Activated naive CD8-positive, alpha-beta T cell (primary cell): ENCODE measurements around the gene MAPK4.
"Not testable (repeated sequence)": the region's sequence is repeated elsewhere in the genome, so short reads cannot be mapped to it uniquely, and the experiment has no call there.

ENCODE experiments used
- H3K27ac Mint-ChIP-seq: one replicate; pipeline ENCODE4 v1.8.0; 2021; ENCODE audit warnings: mixed read lengths
- H3K27me3 Mint-ChIP-seq: one replicate; pipeline ENCODE4 v1.8.0; 2021; ENCODE audit warnings: mixed read lengths
- H3K36me3 Mint-ChIP-seq: one replicate; pipeline ENCODE4 v1.8.0; 2021; ENCODE audit warnings: mixed read lengths
- H3K4me1 Mint-ChIP-seq: one replicate; pipeline ENCODE4 v1.8.0; 2021; ENCODE audit warnings: low read depth, mixed read lengths
- H3K4me3 Mint-ChIP-seq: one replicate; pipeline ENCODE4 v1.8.0; 2021; ENCODE audit warnings: mild to moderate bottlenecking, mixed read lengths
- H3K9me3 Mint-ChIP-seq: one replicate; pipeline ENCODE4 v1.8.0; 2021; ENCODE audit warnings: low read depth, mixed read lengths

Gene MAPK4

DNA sequence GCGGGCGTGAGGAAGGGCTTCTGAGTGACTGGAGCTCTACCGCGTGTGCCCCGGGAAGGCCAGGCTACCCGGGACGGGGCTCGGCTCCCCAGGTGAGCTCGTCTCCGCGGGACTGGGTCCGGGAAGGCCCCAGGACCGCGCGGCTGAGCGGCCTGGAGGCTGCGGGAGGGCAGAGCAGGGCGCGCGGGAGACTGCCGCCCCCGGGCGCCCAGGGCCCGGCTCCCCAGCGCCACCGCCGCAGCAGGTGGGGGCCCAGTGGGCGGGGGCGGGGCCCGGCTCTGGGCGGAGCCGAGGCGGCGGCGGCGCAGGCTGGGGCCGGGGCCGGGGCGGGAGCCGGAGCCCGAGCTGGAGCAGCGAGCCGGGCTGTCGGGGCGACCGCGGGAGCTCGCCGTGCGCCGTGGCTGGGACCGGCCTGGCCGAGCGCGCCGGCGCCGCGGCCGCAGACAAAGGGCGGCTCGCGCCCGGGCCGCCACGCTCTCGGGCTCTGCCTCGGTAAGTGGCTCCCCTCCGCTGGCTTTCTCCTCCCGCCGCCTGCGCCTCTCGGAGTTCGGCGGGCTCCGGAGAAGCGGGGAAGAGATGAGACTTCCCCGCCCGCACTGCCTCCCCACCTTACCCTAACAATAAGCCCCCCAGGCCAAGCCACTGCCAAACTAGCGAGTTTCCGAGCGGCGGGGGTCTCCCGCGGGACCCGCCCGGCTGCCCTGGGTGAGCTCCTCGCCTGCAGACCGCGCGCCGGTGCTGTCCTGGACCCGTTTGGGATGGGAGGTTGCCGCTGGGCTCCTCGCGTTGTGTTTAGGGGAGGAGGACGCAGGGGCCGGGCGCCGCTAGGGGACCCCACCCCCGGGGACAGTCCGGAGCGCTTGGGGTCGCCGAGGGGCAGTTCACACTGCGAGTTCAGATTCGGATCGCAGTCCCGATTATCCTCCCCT lies at the start of gene MAPK4:
Gene MAPK4, plus strand, starts transcription at position 336 of the 929 bp plus-strand sequence. CDS start 103,872 bp downstream, outside the sequence.
- Mint-ChIP-seq H3K27ac (no peak within 1 kb of the TSS), H3K4me3 (peak within 1 kb of the TSS; percentile 76), H3K36me3 (no peaks in the 10 kb centered on the region), H3K27me3 (peaks cover 52% of the 10 kb centered on the region), H3K4me1 (peaks cover 10% of the 10 kb centered on the region), H3K9me3 (peaks cover 9% of the 10 kb centered on the region)

DNA sequence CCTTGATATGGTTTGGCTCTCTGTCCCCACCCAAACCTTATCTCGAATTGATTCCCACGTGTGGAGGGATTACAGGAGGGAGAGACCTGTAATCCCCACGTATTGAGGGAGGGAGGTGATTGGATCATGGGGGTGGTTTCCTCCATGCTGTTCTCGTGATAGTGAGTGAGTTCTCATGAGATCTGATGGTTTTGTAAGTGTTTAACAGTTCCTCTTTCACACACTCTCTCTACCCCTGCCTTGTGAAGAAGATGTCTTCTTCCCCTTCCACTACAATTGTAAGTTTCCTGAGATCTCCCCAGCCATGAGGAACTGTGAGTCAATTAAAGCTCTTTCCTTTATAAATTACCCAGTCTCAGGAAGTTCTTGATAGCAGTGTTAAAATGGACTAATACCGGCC lies 42.6 kb upstream of the MAPK4 start:
- not testable (repeated sequence) for H3K27ac Mint-ChIP-seq

DNA sequence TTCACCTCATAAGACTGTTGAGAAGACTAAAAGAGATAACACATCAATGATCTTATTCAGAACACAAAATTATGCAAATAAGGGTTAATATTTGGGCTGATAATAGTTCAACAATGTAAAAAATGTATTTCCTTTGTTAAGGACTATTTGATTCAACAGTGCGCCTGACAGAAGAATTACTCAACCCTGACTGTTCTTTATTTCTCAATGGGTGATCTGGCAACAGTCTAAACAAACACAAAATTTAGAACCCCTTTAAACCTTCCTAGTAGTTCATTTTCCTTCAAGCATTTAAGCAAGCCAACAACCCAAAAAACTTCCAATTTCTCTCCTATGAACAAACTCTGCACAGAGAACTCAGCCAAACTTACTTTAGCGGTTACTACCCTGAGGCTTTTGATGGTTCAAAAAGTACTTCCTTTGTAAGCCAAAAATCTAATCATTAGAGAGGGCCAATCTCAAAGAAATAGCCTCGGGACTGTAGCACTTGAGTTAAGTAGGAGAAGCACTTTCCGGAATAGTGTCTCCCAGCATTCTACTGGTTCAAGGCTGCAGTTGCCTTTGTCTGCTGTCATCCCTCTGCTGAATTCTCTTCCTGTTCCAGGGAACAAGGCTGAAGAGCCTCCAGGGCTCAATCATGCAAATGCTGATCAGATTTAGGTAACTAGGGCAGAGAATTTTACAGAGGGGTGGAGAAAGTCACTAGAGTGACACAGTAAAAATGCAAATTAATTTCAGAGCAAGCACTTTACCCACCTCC lies 40.9 kb upstream of the MAPK4 start:
- H3K27ac Mint-ChIP-seq, result no peak overlapping the region
- no peaks in the 10 kb centered on the region for H3K36me3 Mint-ChIP-seq
- H3K4me1 Mint-ChIP-seq, result no peaks in the 10 kb centered on the region
- H3K9me3 Mint-ChIP-seq, result no peaks in the 10 kb centered on the region
- no peak overlapping the region for H3K4me3 Mint-ChIP-seq
- peaks cover 10% of the 10 kb centered on the region for H3K27me3 Mint-ChIP-seq

More for the DNA sequence above, 42.6 kb upstream of the MAPK4 start:
- H3K9me3 Mint-ChIP-seq, H3K4me3 Mint-ChIP-seq, H3K36me3 Mint-ChIP-seq, H3K4me1 Mint-ChIP-seq, H3K27me3 Mint-ChIP-seq: not testable (repeated sequence)

DNA sequence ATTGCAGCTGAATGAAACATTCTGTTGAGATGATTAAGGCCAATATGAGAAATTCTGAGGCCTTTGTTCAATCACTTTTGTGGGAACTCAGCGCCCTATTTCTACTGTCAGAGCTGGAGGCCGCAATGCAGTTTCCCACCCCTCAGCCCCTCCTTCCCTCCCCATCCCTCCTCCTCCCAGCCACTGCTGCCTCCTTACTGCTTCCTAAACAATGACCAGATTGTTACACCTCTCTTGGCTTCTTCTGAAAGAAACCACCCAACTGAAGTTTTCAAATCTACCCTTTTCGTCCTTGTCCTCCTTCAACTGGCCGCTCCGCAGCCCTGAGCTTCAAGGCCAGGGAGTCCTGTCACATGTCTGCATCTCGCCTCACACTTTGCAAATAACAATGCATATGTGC lies 36.7 kb upstream of the MAPK4 start:
- no peak overlapping the region for H3K4me3 Mint-ChIP-seq
- H3K27ac Mint-ChIP-seq, result no peak overlapping the region
- H3K9me3 Mint-ChIP-seq, result no peaks in the 10 kb centered on the region
- peaks cover 17% of the 10 kb centered on the region for H3K27me3 Mint-ChIP-seq
- H3K36me3 Mint-ChIP-seq, result no peaks in the 10 kb centered on the region
- H3K4me1 Mint-ChIP-seq, result no peaks in the 10 kb centered on the region

DNA sequence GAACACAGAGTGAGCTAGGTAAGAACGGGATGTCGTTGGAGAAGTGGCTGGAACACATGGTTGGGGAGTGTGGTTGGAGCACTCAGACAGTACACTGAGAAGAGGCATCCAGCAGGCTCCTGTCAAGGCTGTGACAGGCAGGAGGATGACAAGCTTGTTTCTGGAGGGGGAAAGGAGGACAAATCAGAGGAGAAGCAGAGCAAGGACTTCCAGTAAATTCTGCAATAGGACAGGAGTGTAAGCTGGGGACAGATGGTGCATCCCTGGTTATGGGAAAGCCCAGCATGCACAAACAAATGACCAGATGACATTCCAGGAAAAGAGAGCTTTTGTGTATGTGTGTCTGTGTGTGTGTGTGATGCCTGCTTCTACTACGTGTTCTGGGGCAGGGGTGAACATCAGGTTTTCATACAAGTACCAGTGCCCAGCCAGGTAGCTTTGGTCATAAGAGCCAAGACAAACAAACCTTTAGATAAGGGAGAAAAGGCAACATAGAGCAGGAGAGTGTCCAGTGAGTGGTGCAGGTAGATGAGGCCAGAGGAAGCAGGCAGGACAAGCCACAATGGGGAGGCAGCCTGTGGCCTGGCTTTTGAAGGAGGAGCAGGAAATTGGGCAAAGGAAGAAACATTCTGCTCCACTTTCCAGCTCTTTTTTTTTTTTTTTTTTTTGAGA lies 32.1 kb upstream of the MAPK4 start:
- H3K27ac Mint-ChIP-seq, result no peak overlapping the region
- H3K27me3 Mint-ChIP-seq, result peaks cover 13% of the 10 kb centered on the region
- no peaks in the 10 kb centered on the region for H3K36me3 Mint-ChIP-seq
- H3K4me3 Mint-ChIP-seq, result no peak overlapping the region
- peaks cover 19% of the 10 kb centered on the region for H3K9me3 Mint-ChIP-seq
- no peaks in the 10 kb centered on the region for H3K4me1 Mint-ChIP-seq

DNA sequence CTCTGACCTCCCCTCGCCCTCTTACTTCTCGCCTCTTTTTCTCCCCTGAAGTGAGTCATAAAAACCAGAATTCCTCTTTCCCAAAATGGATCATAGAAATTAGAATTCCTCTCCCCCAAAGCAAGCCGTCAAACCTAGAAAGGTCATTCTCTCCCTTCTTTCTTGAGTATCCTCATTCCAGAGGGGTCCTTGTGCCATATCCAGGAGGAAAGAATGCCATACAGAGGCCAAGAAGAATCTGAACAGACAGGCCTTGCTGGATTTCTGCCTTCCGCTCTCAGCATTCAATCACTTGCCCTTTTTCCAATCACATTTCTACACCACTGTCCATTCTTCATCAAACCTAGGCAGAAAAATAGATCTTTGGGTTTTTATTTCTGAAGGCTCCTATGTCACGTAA lies 31.1 kb upstream of the MAPK4 start:
- Mint-ChIP-seq H3K36me3 (no peaks in the 10 kb centered on the region), H3K27ac (no peak overlapping the region), H3K4me1 (no peaks in the 10 kb centered on the region), H3K9me3 (peaks cover 24% of the 10 kb centered on the region), H3K4me3 (no peak overlapping the region), H3K27me3 (peaks cover 9% of the 10 kb centered on the region)

DNA sequence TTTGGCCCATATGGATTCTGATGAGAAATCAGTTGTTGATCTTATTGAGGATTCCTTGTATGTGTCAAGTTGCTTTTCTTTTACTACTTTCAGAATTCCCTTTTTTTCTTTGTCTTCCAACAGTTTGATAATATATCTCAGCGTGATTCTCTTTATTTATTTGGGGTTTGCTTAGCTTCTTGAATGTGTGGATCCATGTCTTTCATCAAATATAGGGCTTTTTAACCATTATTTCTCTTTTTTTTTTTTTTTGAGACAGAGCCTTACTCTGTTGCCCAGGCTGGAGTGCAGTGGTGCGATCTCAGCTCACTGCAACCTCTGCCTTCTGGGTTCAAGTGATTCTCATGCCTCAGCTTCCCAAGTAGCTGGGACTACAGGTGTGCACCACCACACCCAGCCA lies 26.1 kb upstream of the MAPK4 start:
- H3K36me3 Mint-ChIP-seq, H3K4me3 Mint-ChIP-seq, H3K4me1 Mint-ChIP-seq, H3K27me3 Mint-ChIP-seq, H3K27ac Mint-ChIP-seq: not testable (repeated sequence)
- peaks cover 29% of the 10 kb centered on the region for H3K9me3 Mint-ChIP-seq

DNA sequence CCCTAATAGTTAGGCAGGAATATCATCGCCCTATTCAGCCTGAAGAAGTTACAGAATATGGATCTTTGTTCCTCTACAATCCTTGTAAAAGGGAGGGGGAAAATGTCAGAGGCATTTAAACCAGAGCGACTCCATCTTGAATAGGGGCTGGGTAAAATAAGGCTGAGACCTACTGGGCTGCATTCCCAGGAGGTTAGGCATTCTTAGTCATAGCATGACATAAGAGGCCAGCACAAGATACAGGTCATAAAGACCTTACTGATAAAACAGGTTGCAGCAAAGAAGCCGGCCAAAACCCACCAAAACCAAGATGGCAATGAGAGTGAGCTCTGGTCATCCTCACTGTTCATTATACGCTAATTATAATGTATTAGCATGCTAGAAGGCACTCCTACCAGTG lies 15.4 kb upstream of the MAPK4 start:
- H3K36me3 Mint-ChIP-seq, H3K9me3 Mint-ChIP-seq, H3K27ac Mint-ChIP-seq: not testable (repeated sequence)

DNA sequence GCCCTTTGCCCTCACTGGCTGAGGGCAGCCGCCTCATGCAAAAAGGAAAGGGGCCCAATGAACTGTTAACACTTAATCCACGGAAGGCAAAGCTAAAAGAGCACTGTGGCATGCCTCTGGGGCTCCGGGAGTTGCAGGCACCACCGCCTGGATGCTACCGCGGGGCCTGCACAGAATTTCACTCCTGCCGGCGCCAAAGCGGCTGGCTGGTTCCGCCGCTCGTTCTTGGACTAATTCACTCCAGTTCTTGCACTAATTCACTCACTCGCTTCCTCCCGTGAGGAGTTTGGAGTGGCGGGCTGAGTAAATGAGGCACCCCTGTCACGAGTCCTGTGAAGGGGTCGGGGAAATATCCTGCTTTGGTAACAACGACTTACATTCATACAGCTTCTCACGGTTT lies 14.0 kb upstream of the MAPK4 start:
- no peak overlapping the region for H3K27ac Mint-ChIP-seq
- H3K9me3 Mint-ChIP-seq, result no peaks in the 10 kb centered on the region
- H3K4me1 Mint-ChIP-seq, result no peaks in the 10 kb centered on the region
- peaks cover 3% of the 10 kb centered on the region for H3K27me3 Mint-ChIP-seq
- H3K36me3 Mint-ChIP-seq, result no peaks in the 10 kb centered on the region
- no peak overlapping the region for H3K4me3 Mint-ChIP-seq

More for the DNA sequence above, 15.4 kb upstream of the MAPK4 start:
- H3K27me3 Mint-ChIP-seq, H3K4me1 Mint-ChIP-seq, H3K4me3 Mint-ChIP-seq: not testable (repeated sequence)

DNA sequence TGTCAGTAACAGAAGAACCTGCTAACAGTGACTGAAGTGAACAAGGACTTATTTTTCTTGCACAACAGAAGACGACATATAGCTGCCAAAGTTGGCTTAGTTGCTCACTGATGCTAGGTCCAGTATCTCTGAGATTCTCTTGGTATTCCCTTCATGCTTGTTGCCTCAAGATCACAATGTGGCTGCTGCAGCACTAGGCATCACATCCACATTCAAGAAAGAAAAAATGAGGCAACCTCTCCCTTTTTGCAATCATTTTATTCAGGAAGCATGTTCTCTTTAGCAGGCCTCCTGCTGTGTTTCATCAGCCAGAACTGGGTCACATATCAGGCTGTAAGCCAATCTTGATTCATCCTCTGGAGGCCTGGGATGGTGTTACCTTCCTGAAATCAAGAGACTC lies 11.7 kb upstream of the MAPK4 start:
- Mint-ChIP-seq H3K4me3 (no peak overlapping the region), H3K4me1 (no peaks in the 10 kb centered on the region), H3K36me3 (no peaks in the 10 kb centered on the region), H3K27me3 (peaks cover 8% of the 10 kb centered on the region), H3K27ac (no peak overlapping the region), H3K9me3 (no peaks in the 10 kb centered on the region)

DNA sequence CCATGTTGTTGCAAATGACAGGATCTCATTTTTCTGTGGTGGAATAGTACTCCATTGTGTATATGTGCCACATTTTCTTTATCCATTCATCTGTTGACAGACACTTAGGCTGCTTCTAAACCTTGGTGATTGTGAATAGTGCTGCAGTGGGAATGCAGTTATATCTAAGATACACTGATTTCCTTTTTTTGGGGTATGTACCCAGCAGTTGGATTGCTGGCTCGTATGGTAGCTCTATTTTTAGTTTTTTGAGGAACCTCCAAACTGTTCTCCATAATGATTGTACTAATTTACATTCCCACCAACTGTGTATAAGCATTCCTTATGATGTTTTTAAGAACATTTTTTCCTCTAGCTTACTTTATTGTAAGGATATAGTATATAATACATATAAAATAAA lies 8.2 kb upstream of the MAPK4 start:
- H3K36me3 Mint-ChIP-seq, H3K27ac Mint-ChIP-seq, H3K4me1 Mint-ChIP-seq, H3K4me3 Mint-ChIP-seq, H3K9me3 Mint-ChIP-seq: not testable (repeated sequence)
- peaks cover 25% of the 10 kb centered on the region for H3K27me3 Mint-ChIP-seq

DNA sequence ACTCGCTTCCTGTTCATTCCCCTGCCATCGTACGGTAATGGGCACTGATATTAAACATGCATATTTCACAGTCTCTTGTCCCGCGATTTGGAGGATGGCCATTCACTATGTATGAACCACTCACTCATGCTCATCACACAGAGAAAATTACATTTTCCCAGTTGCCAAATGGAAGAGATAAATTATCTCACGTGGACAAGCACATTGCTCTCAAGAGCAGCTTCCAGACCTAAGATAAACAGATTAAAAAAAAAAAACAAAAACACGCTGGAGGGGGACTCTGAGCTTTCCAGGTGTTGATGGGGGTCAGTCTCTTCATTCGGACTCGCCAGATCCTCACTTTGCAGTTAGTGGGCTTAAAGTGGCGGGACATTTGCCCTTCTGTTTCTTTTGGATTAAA lies 1.7 kb upstream of the MAPK4 start:
- H3K4me3 Mint-ChIP-seq, result peak overlapping the region; percentile 25
- H3K9me3 Mint-ChIP-seq, result peaks cover 10% of the 10 kb centered on the region
- H3K27me3 Mint-ChIP-seq, result peaks cover 52% of the 10 kb centered on the region
- peaks cover 10% of the 10 kb centered on the region for H3K4me1 Mint-ChIP-seq
- H3K36me3 Mint-ChIP-seq, result no peaks in the 10 kb centered on the region
- no peak overlapping the region for H3K27ac Mint-ChIP-seq

DNA sequence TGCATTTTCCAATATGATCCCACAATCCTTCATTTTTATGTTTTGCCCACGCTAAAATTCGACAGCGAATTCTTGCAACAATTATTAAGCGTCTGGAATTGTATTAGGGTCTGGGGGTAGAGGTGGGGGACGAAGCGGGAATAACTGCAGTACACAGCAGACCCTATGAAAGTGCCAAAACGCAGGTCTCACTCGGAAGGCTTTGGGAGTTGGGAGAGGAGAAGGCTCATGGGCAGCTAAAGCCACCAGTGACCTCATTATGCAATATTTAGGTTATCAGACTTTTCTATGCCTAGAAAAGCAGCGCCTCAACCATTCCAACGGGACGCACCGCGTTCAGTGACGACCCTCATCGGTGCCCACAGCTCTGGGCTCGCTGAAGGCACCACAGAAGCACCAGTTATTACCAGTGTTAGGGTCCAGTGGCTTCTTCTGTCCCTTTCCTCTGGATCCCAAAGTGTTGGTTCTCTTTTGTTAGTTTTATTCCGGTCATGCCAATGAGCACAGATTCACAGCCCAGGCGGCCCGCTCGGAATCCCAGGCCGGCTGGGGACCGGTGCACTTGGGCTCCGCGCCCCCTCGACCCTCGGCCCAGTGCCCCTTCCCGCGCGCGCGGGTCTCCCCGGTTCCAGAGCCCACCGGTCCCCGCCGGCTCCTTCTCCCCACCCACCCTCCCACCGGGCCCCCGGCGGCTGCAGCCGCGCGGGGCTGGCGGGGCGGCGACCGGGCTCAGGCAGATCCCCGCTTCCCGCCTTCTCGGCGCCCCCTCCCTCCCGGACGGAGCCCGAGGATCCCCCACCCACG lies 737 bp upstream of the MAPK4 start:
- H3K36me3 Mint-ChIP-seq, result no peaks in the 10 kb centered on the region
- peaks cover 10% of the 10 kb centered on the region for H3K4me1 Mint-ChIP-seq
- no peak overlapping the region for H3K27ac Mint-ChIP-seq
- H3K9me3 Mint-ChIP-seq, result peaks cover 10% of the 10 kb centered on the region
- peaks cover 52% of the 10 kb centered on the region for H3K27me3 Mint-ChIP-seq
- peak overlapping the region; percentile 76 for H3K4me3 Mint-ChIP-seq
